GM23248 (cell line): Measurements from ENCODE around the gene CPPED1.

Source experiments
- EZH2 ChIP-seq: fragments of 200-600 bp; sonication (generic); IDR thresholded peaks from 2 replicates; pipeline ENCODE4 v1.6.1; 2018; ENCODE audit warnings: antibody characterized with exemption, mild to moderate bottlenecking; ENCODE audit not compliant: insufficient read depth, poor library complexity, severe bottlenecking
- EZH2phosphoT487 ChIP-seq: fragments of 200-600 bp; sonication (generic); IDR thresholded peaks from 2 replicates; pipeline ENCODE4 v1.6.1; 2018; ENCODE audit warnings: antibody characterized with exemption, moderate library complexity, mild to moderate bottlenecking, low read depth; ENCODE audit not compliant: insufficient read depth

GRCh38 chr16:12735805-12736204, 67.9 kb downstream of the CPPED1 start:
- TF ChIP-seq EZH2phosphoT487, result no peak
- TF ChIP-seq EZH2, result no peak
